SK-N-SH (cell line): Measurements from ENCODE around the gene LRRC57. TPM values are rescaled to one million over a fixed set of nuclear protein-coding genes. Genes with fewer than 3 reads are reported as not detected.
A peak's percentile ranks its signal among the peaks of the same experiment; 100 is the strongest.

Experiments used
- CTCF ChIA-PET: fragments of 300-600, 350-600 bp; formaldehyde crosslinking; extraction: SDS; loops from one replicate; lab custom pipeline; 2021; lab: Yijun Ruan, JAX
- POLR2A ChIA-PET: fragments of 350-600 bp; sonication (Branson Sonifier 250); formaldehyde crosslinking; extraction: SDS; loops from one replicate; lab custom pipeline; 2020; ENCODE audit warnings: antibody characterized with exemption, inconsistent platforms; lab: Yijun Ruan, JAX
- DNase-seq: peaks from one replicate; pipeline ENCODE4 v3.0.0; 2012
- H2AFZ ChIP-seq: fragments of 200-600 bp; sonication (generic); 2 replicates; pipeline ENCODE4 v1.8.1; 2016; ENCODE audit warnings: antibody characterized with exemption, mild to moderate bottlenecking, low read depth
- H3F3A ChIP-seq: fragments of 200-600 bp; sonication (generic); replicated peaks from 2 replicates; pipeline ENCODE3; 2016; ENCODE audit warnings: antibody characterized with exemption, mild to moderate bottlenecking; ENCODE audit not compliant: insufficient read depth
- H3K27ac ChIP-seq, 2 experiments: fragments of 200-500 bp in 1 of 2; fragments of 200-600 bp in 1 of 2; sonication (Bioruptor generic) in 1 of 2; sonication (generic), shearing (Covaris generic) in 1 of 2; 2 replicates each; pipeline versions ENCODE4 v1.5.1 to v1.6.1; 2014 to 2016; ENCODE audit warnings: low read depth in 2 of 2, inconsistent platforms in 1 of 2, low read length in 1 of 2, mild to moderate bottlenecking in 1 of 2, mixed read lengths in 1 of 2
- H3K27me3 ChIP-seq: fragments of 200-600 bp; sonication (generic), shearing (Covaris generic); 2 replicates; pipeline ENCODE4 v1.6.1; 2016; ENCODE audit warnings: mixed run types; ENCODE audit not compliant: insufficient read depth
- H3K36me3 ChIP-seq, 2 experiments: fragments of 200-500 bp in 1 of 2; fragments of 200-600 bp in 1 of 2; sonication (Bioruptor generic) in 1 of 2; sonication (generic) in 1 of 2; replicated peaks in 1 of 2; 2 replicates each; pipeline versions ENCODE3 to v1.5.1; 2014 to 2016; ENCODE audit warnings: low read length in 1 of 2, mild to moderate bottlenecking in 1 of 2; ENCODE audit not compliant: insufficient read depth in 2 of 2, control insufficient read depth in 1 of 2
- H3K4me1 ChIP-seq, 2 experiments: fragments of 200-500 bp in 1 of 2; fragments of 200-600 bp in 1 of 2; sonication (Bioruptor generic) in 1 of 2; sonication (generic), shearing (Covaris generic) in 1 of 2; 2 replicates each; pipeline versions ENCODE4 v1.5.1 to v1.6.1; 2014 to 2016; ENCODE audit warnings: low read depth in 1 of 2, low read length in 1 of 2, mixed run types in 1 of 2; ENCODE audit not compliant: insufficient read depth in 2 of 2, control insufficient read depth in 1 of 2
- H3K4me2 ChIP-seq: fragments of 200-600 bp; sonication (generic), shearing (Covaris generic); 2 replicates; pipeline ENCODE4 v1.6.1; 2017; ENCODE audit warnings: mixed run types
- H3K4me3 ChIP-seq, 2 experiments: fragments of 200-500 bp in 1 of 2; fragments of 200-600 bp in 1 of 2; sonication (Bioruptor generic) in 1 of 2; sonication (generic), shearing (Covaris generic) in 1 of 2; 2 replicates each; pipeline versions ENCODE4 v1.5.1 to v1.8.1; 2014 to 2016; ENCODE audit warnings: low read depth in 2 of 2, inconsistent platforms in 1 of 2, low read length in 1 of 2, mild to moderate bottlenecking in 1 of 2, mixed read lengths in 1 of 2, moderate library complexity in 1 of 2
- H3K79me2 ChIP-seq: fragments of 200-600 bp; sonication (generic); 2 replicates; pipeline ENCODE4 v1.8.1; 2017; ENCODE audit warnings: mild to moderate bottlenecking; ENCODE audit not compliant: insufficient read depth
- H3K9ac ChIP-seq: fragments of 200-600 bp; sonication (generic); 2 replicates; pipeline ENCODE4 v1.6.1; 2017; ENCODE audit warnings: mixed run types
- H3K9me2 ChIP-seq: fragments of 200-600 bp; sonication (generic); 2 replicates; pipeline ENCODE4 v1.6.1; 2017; ENCODE audit warnings: mixed run types
- H3K9me3 ChIP-seq: fragments of 200-600 bp; sonication (generic); 2 replicates; pipeline ENCODE4 v1.6.1; 2017; ENCODE audit warnings: mixed run types, mild to moderate bottlenecking, moderate library complexity
- H4K20me1 ChIP-seq: fragments of 200-600 bp; sonication (generic); 2 replicates; pipeline ENCODE4 v1.6.1; 2017; ENCODE audit warnings: mild to moderate bottlenecking, mixed run types; ENCODE audit not compliant: insufficient read depth
- CHD2 ChIP-seq: fragments of 150-350 bp; IDR thresholded peaks from 2 replicates; pipeline ENCODE4 v1.6.1; 2018; ENCODE audit warnings: low read length; ENCODE audit not compliant: partially characterized antibody
- ELF1 ChIP-seq: IDR thresholded peaks from 2 replicates; pipeline ENCODE4 v1.4.0; 2012
- EP300 ChIP-seq, 2 experiments: IDR thresholded peaks; 2 replicates each; pipeline versions ENCODE4 v1.4.0 to v1.6.1; 2012; ENCODE audit warnings: borderline replicate concordance in 1 of 2, low read depth in 1 of 2, low read length in 1 of 2
- FOSL2 ChIP-seq: IDR thresholded peaks from 2 replicates; pipeline ENCODE4 v1.4.0; 2012; ENCODE audit warnings: low read depth, mild to moderate bottlenecking, moderate library complexity, borderline replicate concordance
- FOXM1 ChIP-seq: IDR thresholded peaks from 2 replicates; pipeline ENCODE4 v1.4.0; 2012; ENCODE audit warnings: low read depth, mild to moderate bottlenecking
- GATA2 ChIP-seq: sonication (generic); formaldehyde crosslinking; IDR thresholded peaks from 2 replicates; pipeline ENCODE4 v1.5.0; 2020; ENCODE audit warnings: mild to moderate bottlenecking, missing genetic modification reagents
- JUND ChIP-seq: IDR thresholded peaks from 2 replicates; pipeline ENCODE4 v1.4.0; 2012
- MXI1 ChIP-seq: IDR thresholded peaks from 2 replicates; pipeline ENCODE4 v1.6.1; 2012; ENCODE audit warnings: mild to moderate bottlenecking, low read depth, low read length, improper control_type of control experiment
- NRF1 ChIP-seq: IDR thresholded peaks from 2 replicates; pipeline ENCODE4 v1.6.1; 2012; ENCODE audit warnings: low read depth, mild to moderate bottlenecking, low read length
- PBX3 ChIP-seq: IDR thresholded peaks from 2 replicates; pipeline ENCODE4; 2012
- POLR2AphosphoS5 ChIP-seq: IDR thresholded peaks from 2 replicates; pipeline ENCODE4 v1.6.1; 2012; ENCODE audit warnings: low read depth, low read length
- RCOR1 ChIP-seq: fragments of 150-350 bp; IDR thresholded peaks from 2 replicates; pipeline ENCODE4 v1.6.1; 2017; ENCODE audit warnings: antibody characterized with exemption, low read length
- REST ChIP-seq: IDR thresholded peaks from 2 replicates; pipeline ENCODE4 v1.6.1; 2012; ENCODE audit warnings: mild to moderate bottlenecking, low read depth, low read length, moderate library complexity
- RFX5 ChIP-seq: IDR thresholded peaks from 2 replicates; pipeline ENCODE4 v1.6.1; 2012; ENCODE audit warnings: mild to moderate bottlenecking, improper control_type of control experiment, low read length
- SIN3A ChIP-seq: IDR thresholded peaks from 2 replicates; pipeline ENCODE4 v1.6.1; 2012; ENCODE audit warnings: low read depth, mild to moderate bottlenecking, low read length, moderate library complexity, borderline replicate concordance
- SMC3 ChIP-seq: IDR thresholded peaks from 2 replicates; pipeline ENCODE4 v1.6.1; 2012; ENCODE audit warnings: low read depth, low read length, improper control_type of control experiment
- TAF1 ChIP-seq: IDR thresholded peaks from 2 replicates; pipeline ENCODE4 v1.6.1; 2012; ENCODE audit warnings: low read depth, mild to moderate bottlenecking, low read length, moderate library complexity, borderline replicate concordance
- TCF12 ChIP-seq: IDR thresholded peaks from 2 replicates; pipeline ENCODE4 v1.4.0; 2012
- TEAD4 ChIP-seq: IDR thresholded peaks from 2 replicates; pipeline ENCODE4 v1.4.0; 2012; ENCODE audit warnings: mild to moderate bottlenecking, borderline replicate concordance; ENCODE audit not compliant: insufficient read depth
- USF1 ChIP-seq: IDR thresholded peaks from 2 replicates; pipeline ENCODE4 v1.4.0; 2012; ENCODE audit warnings: low read depth, borderline replicate concordance
- YY1 ChIP-seq: IDR thresholded peaks from 2 replicates; pipeline ENCODE4 v1.4.0; 2012; ENCODE audit warnings: low read depth, mild to moderate bottlenecking
- WGBS: methylation state at CpG from one replicate; pipeline ENCODE4 v1.1.6; 2017; ENCODE audit warnings: low lambda C conversion rate; 5-methylcytosine and 5-hydroxymethylcytosine counted together
- polyA plus RNA-seq, 3 experiments: library from polyadenylated mRNA; depleted of rRNA; stranded (reverse); fragments of >200 nt; gene quantifications; 2 replicates each; pipeline ENCODE4 v1.2.3, GENCODE V29; 2012
- TF ChIP-seq, protein P1 (sequence below): IDR thresholded peaks from 2 replicates; pipeline ENCODE4 v1.4.0; 2012; ENCODE audit warnings: low read depth
- TF ChIP-seq, protein P2 (sequence below): fragments of 200-600 bp; sonication (generic); IDR thresholded peaks from 2 replicates; pipeline ENCODE4 v1.6.1; 2017; ENCODE audit warnings: antibody characterized with exemption, mild to moderate bottlenecking, moderate library complexity

The LRRC57 gene
- polyA plus RNA-seq, 1 of the 3 experiments (the other 2 are of a cell fraction), result 6.4 TPM

GRCh38 chr15:42490671-42491538 lies 57.7 kb downstream of the LRRC57 start, which contains the start of gene ZNF106:
TSS of gene ZNF106 (minus strand) at chr15:42491141. CDS start at chr15:42472289, 18,852 bp downstream.
- Histone ChIP-seq H3K4me2 (peak within 1 kb of the TSS; percentile 88), H3K79me2 (peaks cover 54% of the 10 kb centered on the region), H3K9me2 (no peaks in the 10 kb centered on the region), H3K9ac (peak within 1 kb of the TSS; percentile 99), H3K27me3 (no peaks in the 10 kb centered on the region), H3K9me3 (no peaks in the 10 kb centered on the region), H3F3A (peaks cover 27% of the 10 kb centered on the region), H2AFZ (peak within 1 kb of the TSS; percentile 92), H3K4me3 (peak within 1 kb of the TSS; percentile 79 to 99), H3K36me3 (peaks cover 0 to 5% of the 10 kb centered on the region in 2 experiments), H3K27ac (peak within 1 kb of the TSS; percentile 91 to 99), H4K20me1 (no peaks in the 10 kb centered on the region), H3K4me1 (peaks cover 0 to 6% of the 10 kb centered on the region in 2 experiments; a peak in 2 of 4 replicates)
- WGBS, result 2% methylated on average over 28 of the region's 51 CpGs
- POLR2A ChIA-PET, result interaction anchor here (0.7 to 1.0 kb wide), 3 partner anchors 10 to 92 kb away, joined by 3 to 5 read pairs (median 4); partner anchors contain the start of gene STARD9
- peak; percentile 96 for DNase-seq
- CTCF ChIA-PET, result interaction anchor here (0.6 kb wide), 1 partner anchor 9 kb away, joined by 3 read pairs; no protein-coding TSS in a partner anchor
- TF ChIP-seq USF1 (no peak), JUND (no peak), POLR2AphosphoS5 (peak; percentile 86), RFX5 (peak; percentile 62; the same call in 1 of the 2 replicates), TEAD4 (no peak), NRF1 (peak; percentile 70), YY1 (peak; percentile 88), RCOR1 (peak; percentile 47; the same call in 1 of the 2 replicates), MXI1 (peak; percentile 75; the same call in 1 of the 2 replicates), GATA2 (CRISPR knock-in tag) (no peak), REST (no peak), SMC3 (no peak), TAF1 (peak; percentile 96), EP300 (IDR thresholded peaks at IDR 0.05; ENCODE audit: borderline replicate concordance in 1 of 2, low read depth in 1 of 2, low read length in 1 of 2) (peak; percentile 26 to 46; a peak in 2 of 4 replicates), SIN3A (no peak), TCF12 (peak; percentile 30; the same call in 1 of the 2 replicates), FOSL2 (no peak), CHD2 (peak; percentile 51), ELF1 (peak; percentile 85), PBX3 (no peak), FOXM1 (0 out of 2 replicates have a peak, but pooled peaks have one; percentile 30)
- TF ChIP-seq, protein P1, sequence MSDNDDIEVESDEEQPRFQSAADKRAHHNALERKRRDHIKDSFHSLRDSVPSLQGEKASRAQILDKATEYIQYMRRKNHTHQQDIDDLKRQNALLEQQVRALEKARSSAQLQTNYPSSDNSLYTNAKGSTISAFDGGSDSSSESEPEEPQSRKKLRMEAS, result peak; percentile 73
- TF ChIP-seq, protein P2, sequence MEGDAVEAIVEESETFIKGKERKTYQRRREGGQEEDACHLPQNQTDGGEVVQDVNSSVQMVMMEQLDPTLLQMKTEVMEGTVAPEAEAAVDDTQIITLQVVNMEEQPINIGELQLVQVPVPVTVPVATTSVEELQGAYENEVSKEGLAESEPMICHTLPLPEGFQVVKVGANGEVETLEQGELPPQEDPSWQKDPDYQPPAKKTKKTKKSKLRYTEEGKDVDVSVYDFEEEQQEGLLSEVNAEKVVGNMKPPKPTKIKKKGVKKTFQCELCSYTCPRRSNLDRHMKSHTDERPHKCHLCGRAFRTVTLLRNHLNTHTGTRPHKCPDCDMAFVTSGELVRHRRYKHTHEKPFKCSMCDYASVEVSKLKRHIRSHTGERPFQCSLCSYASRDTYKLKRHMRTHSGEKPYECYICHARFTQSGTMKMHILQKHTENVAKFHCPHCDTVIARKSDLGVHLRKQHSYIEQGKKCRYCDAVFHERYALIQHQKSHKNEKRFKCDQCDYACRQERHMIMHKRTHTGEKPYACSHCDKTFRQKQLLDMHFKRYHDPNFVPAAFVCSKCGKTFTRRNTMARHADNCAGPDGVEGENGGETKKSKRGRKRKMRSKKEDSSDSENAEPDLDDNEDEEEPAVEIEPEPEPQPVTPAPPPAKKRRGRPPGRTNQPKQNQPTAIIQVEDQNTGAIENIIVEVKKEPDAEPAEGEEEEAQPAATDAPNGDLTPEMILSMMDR, result peak; percentile 25
